ENCODE data around the gene NHLH2. TPM values are rescaled to one million over a fixed set of nuclear protein-coding genes. Genes with fewer than 3 reads are reported as not detected.

The NHLH2 gene
- total RNA-seq, 4 donors from 2014 or later: 0.25 to 0.88 (median 0.47) TPM

GRCh38 chr1:115796036-115796435 is 44.9 kb downstream of the NHLH2 start:
- TF ChIP-seq POLR2A (IDR thresholded peaks at IDR 0.05) (no peak), CTCF (IDR thresholded peaks at IDR 0.05) (no peak)
- intact Hi-C loops (cut with DNase I; ENCODE audit: low total_unique reads): no loop called here
- no peak for DNase-seq (ENCODE audit: low spot score in 2 of 2)
- H3K4me3 ChIP-seq (ENCODE audit: low read depth, poor library complexity, severe bottlenecking): no peak overlapping the region
- WGBS, 2 donors: 80 to 86% methylated on average over 6 of the region's 6 CpGs

GRCh38 chr1:115794976-115795639 is 45.8 kb downstream of the NHLH2 start:
- H3K4me3 ChIP-seq (ENCODE audit: low read depth, poor library complexity, severe bottlenecking): no peak overlapping the region
- no peak for TF ChIP-seq POLR2A (IDR thresholded peaks at IDR 0.05)
- no peak for TF ChIP-seq CTCF (IDR thresholded peaks at IDR 0.05)
- WGBS, 2 donors: 48 to 60% methylated on average over 4 of the region's 4 CpGs
- intact Hi-C loops (cut with DNase I; ENCODE audit: low total_unique reads): no loop called here
- no peak for DNase-seq (ENCODE audit: low spot score in 2 of 2)

GRCh38 chr1:115793162-115793561 is 47.8 kb downstream of the NHLH2 start:
- no peak for TF ChIP-seq CTCF (IDR thresholded peaks at IDR 0.05)
- TF ChIP-seq POLR2A (IDR thresholded peaks at IDR 0.05): no peak
- intact Hi-C loops (cut with DNase I; ENCODE audit: low total_unique reads): no loop called here
- no peak overlapping the region for H3K4me3 ChIP-seq (ENCODE audit: low read depth, poor library complexity, severe bottlenecking)
- DNase-seq (ENCODE audit: low spot score in 2 of 2): no peak
- 14% methylated on average over 9 of the region's 9 CpGs for WGBS, 2 donors

- DNase-seq (ENCODE audit: low spot score in 2 of 2): no peak
- intact Hi-C loops (cut with DNase I; ENCODE audit: low total_unique reads): no loop called here
- no peak overlapping the region for H3K4me3 ChIP-seq (ENCODE audit: low read depth, poor library complexity, severe bottlenecking)
- TF ChIP-seq POLR2A (IDR thresholded peaks at IDR 0.05) (no peak), CTCF (IDR thresholded peaks at IDR 0.05) (no peak)
- 88% methylated on average over 3 of the region's 3 CpGs for WGBS, 2 donors
Observed at GRCh38 chr1:115791816-115792215, 49.1 kb downstream of the NHLH2 start.

- WGBS, 2 donors: 69 to 85% methylated on average over 6 of the region's 6 CpGs
- no peak for TF ChIP-seq CTCF (IDR thresholded peaks at IDR 0.05)
- no peak for TF ChIP-seq POLR2A (IDR thresholded peaks at IDR 0.05)
- intact Hi-C loops (cut with DNase I; ENCODE audit: low total_unique reads): no loop called here
- no peak overlapping the region for H3K4me3 ChIP-seq (ENCODE audit: low read depth, poor library complexity, severe bottlenecking)
- no peak for DNase-seq (ENCODE audit: low spot score in 2 of 2)
Observed at GRCh38 chr1:115790846-115791245, 50.1 kb downstream of the NHLH2 start.

GRCh38 chr1:115790356-115790755 is 50.6 kb downstream of the NHLH2 start:
- intact Hi-C loops (cut with DNase I; ENCODE audit: low total_unique reads): no loop called here
- WGBS, 2 donors: 60 to 86% methylated on average over 3 of the region's 3 CpGs
- TF ChIP-seq CTCF (IDR thresholded peaks at IDR 0.05) (no peak), POLR2A (IDR thresholded peaks at IDR 0.05) (no peak)
- DNase-seq (ENCODE audit: low spot score in 2 of 2): no peak
- no peak overlapping the region for H3K4me3 ChIP-seq (ENCODE audit: low read depth, poor library complexity, severe bottlenecking)

Measured in lower leg skin (tissue), 4 donors.